ENCODE data around the gene SYNPR.
"Not testable (repeated sequence)": the region's sequence is repeated elsewhere in the genome, so short reads cannot be mapped to it uniquely, and the experiment has no call there.

Gene SYNPR
- 0 reads per million in 2 donors for total RNA-seq

DNA sequence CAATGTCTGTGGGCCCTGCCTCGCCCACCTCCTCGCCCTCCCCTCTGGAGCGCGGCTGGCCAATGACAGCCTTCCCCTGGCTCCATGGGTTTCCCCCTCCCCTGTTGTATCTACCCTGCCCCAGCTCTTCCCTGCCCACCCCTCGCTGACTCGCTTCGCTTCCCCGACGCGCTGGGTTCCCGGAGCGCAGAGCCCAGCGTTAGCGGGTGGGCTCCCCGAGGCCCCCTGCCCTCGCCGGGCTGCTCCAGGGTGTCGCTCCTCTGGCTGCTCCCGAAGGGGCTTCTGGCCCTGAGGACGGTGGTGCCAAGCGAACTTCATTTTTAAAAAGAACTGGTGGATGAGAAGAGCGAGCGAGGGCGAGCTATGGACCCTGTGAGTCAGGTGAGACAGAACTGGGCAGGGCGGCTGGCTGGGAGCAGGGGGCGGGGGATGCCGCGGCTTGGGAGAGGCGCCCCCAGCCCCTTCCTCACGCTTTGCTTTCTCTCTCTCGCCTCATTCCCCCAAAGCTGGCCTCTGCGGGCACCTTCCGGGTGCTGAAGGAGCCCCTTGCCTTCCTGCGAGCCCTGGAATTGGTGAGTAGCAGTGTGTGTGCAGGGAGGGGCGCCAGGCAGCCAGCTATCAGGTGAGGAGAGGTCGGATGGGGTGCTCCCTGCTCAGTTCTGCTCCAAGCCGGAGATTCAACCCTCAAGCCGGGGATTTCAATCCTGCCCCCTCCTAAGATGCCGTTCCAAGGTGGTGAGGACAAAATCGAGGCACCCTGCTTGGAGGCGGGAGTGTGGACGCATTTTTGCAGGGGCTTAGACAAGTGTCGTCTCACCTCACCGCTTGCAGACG is at the start of gene SYNPR:
SYNPR (plus strand) TSS at position 138 of the 834 bp plus-strand sequence.
- no peak for DNase-seq

DNA sequence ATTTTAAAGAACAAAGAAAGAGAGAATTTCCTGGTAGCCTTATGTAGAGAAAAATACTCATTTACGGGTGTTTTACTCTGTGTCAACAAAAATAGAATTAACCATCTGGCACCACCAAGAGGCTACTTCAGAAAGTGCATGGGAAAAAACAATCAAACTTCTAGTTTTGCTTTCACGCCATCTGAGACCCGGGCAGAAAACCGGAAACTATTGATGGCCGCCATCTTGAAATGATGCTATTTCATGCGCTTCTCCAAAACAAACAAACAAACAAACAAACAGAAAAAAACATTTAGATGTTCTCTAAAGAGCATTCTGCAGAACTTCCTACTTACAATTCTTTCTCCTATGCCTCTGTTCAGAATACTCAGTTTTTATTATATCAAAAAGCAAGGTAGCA is 49.4 kb upstream of the SYNPR start:
- DNase-seq = peak in 1 of 5 experiments; percentile 10

DNA sequence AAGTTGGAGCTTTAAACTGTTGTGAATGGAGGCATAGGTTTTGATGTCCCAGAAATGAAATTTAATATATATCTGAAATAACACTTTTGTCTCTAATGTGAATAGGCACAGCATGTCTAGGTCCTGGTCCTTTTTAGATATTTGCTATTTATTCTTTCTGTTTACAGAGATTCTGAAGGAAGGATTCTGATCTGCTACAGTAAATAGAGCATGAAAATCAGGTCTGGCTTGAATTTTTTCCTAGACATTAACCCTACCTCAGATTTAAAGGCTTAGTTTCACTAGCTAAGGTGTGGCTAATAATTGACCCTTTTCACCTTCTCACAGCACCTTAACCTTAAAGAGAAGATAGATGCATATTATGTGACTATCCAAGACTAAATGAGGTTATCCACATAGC is 48.0 kb upstream of the SYNPR start:
- no peak for DNase-seq

DNA sequence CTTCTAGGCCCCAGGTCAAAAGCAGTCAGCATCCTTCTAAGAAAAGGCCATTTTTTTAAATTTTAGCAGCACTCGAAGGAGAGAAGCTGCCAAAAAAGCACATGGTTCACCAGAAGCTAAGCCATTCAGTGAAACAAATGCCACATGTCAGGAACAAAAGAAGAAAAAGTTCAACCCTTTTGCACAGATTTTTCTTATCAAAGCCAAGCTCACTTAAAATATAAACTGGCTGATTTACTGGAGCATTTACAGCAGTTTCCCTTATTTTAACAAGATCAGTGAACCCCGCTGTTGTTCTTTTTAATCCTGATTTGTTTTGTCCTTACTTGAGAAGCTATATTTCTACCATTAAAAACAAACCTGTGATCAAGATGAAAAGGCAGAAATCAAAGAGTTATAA is 46.5 kb upstream of the SYNPR start:
- DNase-seq = no peak

DNA sequence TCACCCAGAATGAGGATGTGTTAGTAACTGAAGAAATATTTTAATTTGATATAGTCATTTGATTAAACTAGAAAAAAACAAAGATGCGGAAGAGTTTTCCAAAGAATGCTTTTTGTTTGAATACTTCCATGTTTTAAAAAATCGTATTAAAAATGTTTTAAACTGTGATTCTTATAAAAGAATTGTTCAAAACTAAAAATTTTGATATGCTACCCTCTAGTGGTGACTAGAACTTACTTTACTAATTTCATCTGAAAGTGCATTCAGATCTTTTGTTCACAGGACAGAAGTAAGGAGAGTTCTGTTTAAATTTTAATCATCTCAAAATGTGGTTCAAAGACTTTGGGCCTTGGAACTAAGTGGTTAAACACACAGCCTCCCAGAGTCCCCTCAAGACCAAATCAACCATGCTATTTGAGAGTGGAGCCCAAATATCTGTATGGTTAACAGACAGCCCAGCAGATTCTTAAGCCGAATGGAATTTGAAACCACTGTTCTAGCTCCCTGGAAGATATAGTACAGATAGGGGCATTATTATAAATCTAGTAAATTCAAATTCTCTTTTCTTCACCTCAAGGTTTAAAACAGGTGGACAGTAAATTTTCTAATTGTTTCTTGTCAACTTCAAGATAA is 45.2 kb upstream of the SYNPR start:
- DNase-seq = no peak

DNA sequence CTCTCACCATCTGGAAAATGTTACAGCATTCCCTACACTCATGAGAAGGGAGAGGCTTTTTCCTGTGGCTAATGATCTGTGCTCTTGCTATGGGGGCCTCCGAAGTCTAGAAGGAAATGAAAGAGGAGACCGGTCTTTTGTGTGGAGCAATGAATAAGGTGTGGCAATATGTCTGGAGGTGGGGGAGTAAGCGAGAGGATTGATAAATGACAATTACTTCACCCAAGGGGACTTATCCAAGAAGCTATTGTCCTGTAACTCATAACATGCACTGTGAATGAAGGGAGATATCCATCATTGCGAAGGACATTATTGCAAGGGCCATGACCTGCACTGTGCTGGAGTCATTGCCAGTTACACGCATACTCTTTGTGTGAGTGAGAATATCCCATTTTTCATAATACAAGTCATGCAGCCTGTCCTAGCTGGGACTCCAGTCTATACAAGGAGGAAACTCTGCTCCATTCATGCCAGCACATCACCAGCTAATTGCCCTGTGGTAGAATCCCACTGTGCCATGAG is 37.7 kb upstream of the SYNPR start:
- DNase-seq = no peak

DNA sequence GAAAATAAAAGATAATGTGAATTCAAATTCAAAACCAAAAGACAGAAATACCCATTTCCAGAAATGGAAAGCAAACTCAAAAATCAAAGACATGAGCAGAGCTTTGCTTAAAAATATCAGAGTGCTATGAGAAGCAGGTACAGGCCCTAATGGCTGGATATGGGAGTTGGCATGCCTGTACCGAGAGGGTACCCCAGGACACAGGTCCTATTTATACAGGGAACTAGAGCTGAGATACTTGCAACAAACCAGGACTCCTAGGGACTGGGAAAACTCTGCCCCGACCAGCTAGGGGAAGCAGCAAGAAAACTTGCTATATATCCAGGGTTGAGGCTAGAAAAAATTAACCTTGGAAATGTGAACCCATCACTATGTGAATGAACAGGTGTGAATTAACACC is 36.0 kb upstream of the SYNPR start:
- DNase-seq = no peak

DNA sequence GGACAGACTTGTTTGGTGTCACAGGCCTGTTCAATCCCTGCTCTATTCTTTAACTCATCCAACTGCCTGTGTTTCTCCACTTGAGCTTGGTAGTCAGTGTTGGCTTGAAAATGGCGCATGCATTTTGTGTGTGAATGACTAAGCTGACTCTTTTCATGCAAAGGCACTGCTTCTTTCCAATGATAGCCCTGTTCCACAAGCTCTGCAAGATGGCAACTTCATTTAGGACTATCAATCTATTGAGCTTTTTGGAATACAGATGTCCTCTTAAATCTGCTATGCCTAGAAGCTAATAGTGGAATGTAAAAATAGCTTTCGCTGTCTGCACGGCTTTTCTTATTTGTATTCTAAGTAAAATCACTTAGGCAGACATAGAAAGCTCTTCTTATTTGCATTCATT is 33.6 kb upstream of the SYNPR start:
- DNase-seq = no peak

DNA sequence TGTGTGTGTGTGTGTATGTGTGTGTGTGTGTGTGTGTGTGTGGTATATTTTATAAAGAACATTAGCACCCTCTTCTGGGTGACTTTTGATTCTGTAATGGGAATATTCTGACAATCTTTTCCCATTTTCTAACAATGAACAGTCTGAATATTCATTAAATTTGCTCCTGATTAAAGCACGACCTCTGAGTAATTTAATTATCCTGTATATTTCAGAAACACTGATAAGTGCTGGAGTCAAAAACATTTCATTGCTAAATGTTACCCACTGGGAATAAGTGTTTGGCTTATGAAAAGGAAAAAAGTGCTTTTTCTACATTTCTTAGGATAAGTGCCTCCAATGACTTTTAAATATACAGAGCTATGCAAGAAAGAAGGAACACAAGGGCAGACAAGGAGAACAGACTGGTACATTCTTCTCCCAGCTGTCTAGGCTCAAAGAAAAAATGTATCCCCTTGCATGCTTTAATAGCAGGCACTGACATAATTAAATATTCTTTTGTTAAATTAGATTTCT is 32.3 kb upstream of the SYNPR start:
- DNase-seq = no peak

DNA sequence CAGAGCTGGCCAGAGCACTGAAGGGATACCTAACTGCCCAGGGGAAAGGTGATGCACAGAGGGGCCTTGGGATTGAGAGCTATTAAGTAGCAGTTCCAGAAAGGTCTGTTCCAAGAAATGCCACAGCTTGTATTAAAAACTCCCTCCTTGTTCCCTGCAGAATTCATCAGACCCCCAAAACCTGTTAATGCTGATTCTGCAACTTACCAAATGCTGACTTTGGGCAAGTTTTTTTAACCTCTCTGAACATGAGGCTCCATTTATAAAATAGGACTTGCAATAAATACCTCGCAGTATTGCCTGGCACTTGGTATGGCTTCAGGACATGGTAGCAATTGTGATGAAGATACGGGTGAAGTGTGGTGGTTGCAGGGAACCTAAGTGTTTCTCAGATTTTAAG is 30.1 kb upstream of the SYNPR start:
- no peak for DNase-seq

DNA sequence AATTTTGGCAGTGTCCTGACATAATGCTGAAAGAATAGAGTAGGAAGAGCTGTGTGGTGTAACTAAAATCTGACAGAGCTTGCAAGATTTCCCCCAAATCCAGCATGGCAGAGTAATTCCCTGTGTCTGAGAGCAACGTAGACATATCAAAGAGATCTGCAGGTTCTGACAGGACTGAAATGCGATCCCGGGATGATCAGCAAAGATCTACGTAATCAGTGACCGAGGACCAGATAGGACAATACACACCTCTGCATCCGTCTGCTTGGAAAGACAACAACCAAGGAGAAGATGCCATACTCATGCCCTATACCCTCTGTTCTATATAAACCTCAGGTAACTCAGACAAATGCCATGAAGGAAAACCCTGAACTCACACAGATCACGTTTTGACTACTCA is 26.6 kb upstream of the SYNPR start:
- no peak for DNase-seq

DNA sequence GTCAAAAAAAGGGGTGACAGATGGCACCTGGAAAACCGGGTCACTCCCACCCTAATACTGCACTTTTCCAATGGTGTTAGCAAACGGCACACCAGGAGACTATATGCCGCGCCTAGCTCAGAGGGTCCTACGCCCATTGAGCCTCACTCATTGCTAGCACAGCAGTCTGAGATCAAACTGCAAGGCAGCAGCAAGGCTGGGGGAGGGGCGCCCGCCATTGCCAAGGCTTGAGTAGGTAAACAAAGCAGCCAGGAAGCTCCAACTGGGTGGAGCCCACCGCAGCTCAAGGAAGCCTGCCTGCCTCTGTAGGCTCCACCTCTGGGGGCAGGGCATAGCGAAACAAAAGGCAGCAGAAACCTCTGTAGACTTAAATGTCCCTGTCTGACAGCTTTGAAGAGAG is 22.3 kb upstream of the SYNPR start:
- not testable (repeated sequence) for DNase-seq

DNA sequence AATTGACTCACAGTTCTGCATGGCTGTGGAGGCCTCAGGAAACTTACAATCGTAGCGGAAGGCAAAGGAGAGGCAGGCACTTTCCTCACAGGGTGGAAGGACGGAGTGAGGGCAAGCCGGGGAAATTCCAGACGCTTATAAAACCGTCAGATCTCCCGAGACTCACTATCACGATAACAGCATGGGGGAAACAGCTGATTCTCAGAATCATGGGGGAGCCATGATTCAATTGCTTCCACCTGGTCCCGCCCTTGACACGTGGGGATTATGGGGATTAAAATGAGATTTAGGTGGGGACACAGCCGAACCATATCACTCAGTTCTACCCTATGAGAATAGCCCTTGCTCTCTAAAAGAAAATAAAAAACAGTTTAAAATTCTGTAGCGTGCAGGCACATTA is 13.4 kb upstream of the SYNPR start:
- no peak for DNase-seq

DNA sequence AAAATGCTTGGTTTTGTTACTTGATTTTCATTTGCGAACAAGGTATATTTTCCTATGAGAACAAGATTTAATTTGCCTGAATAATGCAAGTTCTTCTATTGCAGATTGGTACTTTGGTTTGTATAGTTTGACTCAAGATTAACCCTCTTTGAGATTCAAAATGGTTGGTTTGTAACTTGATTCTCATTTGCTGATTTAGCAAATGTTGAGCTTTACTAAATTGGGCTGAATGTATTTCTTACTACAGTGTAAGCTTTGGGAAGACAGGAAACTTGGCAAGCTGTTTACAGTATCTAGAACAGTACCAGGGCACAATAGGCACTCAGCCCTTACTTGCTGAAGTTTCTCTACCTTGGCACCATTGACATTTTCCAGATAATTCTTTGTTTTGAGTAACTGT is 3.7 kb upstream of the SYNPR start:
- no peak for DNase-seq

DNA sequence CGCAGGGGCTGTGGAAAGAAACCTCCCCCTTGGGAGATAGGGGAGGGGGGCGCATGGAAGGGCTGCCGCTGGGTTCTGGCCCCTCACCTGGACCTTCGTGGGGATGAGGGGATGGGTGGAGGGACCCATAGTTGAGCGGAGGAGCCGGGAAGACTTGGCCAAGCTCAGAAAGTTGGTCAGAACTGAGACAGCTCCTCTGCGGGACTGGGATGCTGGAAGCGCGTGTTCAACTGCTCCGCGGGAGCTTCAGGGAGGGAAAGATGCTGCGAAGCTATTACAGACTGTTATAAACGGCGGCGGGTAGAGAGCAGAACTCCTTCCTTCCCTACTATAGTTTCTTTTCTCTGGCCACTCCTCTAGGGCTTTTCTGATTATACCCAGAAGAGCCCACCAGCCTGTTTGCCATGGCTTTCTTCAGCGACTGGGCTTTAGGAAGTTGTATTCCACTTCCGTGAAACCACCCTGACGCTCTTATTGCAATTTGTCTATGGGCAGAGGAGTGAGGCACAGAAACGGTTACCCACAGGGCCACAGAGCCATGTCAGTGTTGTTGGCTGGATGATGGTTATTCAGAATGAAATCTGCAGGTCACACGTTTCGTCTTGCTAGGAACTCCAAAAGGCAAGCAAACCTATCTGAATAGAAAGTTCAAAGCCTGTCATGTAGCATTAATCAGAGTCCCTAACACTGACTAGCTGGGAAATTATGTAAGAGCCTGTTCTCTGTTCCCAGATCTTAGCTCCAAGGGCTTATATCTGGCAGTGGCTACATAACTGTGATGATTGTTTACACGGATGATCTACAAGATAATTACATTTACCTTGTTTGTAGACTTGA is 1.1 kb downstream of the SYNPR start:
- no peak for DNase-seq

DNA sequence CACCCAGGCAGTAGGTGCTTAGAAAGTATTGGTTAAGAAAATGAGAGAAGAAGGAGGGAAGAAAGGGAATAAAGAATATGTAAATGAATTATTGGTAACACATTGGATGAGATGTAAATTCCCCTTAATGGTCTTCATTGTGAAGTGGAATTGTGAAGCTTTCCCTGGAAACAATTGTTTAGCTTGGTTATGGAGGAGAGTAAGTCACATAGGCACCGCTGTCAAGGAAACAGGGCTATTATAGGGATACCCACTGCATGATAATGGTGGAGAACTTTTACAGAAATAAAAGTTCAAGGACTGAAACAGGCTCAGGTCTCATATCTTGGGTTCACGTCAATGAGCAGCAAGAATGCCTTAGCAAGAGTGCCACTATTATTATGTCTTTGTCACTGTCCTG is 9.5 kb downstream of the SYNPR start:
- DNase-seq = no peak

DNA sequence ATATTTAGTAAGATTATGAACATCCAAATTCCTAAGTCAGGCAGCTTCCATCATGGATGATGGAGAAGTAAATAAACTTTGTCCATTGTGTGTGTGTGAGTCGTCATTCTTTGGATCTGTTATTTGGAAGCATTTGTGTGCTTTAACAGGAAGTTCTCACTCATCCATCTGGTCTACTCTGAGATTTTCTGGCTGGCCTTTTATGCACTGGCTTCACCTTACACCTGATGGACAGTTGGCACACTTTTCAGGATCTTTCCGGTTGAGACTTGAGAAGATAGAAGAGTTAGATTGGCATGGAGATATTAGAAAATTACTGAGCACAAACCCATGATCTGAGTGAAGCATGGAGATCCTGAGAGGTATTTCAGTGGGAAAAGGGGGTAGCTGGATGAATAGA is 12.6 kb downstream of the SYNPR start:
- no peak for DNase-seq

DNA sequence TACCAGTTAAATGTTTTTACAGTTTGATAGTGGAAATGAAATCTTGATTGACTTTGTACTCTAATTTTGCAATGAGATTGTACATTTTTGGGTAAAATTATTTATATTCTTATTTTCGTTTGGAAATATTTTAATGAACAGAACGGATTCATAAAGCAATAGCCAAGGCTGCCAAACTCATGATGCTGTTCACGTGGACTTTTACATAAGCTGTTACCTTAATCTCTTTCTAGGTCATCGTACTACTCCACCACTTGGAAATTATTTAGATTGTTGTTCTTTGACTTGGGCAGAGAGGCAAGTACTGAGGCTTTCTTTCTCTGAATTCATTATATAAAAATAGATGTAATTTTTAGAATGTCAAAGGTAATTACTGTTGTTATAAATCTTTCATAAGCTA is 16.2 kb downstream of the SYNPR start:
- DNase-seq = no peak

DNA sequence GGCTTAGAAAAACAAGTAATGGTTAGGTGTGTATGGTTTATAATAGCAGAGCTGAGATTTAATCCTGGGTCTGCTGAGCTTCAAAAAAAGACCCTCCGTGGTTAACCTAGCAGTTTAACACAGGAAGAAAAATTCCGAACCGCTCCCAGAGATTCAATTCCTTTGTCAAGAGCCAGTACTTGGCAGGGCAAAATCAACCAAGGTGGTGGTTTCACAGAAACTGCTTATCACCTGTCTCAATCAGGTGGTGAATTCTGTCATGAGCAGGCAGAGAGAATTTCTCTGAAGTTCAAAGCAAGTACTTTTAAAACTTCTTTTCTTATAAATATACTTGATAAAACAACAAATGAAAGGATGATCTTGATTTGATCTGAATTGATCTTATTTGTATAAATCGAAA is 17.2 kb downstream of the SYNPR start:
- no peak for DNase-seq

DNA sequence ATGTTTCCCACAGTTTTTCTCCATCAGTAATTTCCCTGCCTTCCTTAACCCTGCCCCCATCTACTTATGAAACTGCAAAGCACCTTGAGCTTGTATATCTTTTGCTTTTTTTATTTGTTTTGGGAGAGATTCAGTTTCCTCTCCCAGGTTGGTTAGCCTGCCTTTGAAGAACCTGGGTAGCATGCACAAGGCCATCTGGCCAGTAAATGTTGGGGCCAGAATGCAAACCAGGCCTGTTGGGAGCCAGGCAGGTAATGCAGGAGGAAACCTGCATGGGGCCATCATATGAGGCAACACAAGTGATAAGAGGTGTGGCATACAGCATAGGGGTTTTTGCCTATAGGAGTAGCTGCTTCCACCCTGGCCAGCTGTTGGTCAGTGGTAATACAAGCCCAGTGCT is 17.7 kb downstream of the SYNPR start:
- DNase-seq = no peak

DNA sequence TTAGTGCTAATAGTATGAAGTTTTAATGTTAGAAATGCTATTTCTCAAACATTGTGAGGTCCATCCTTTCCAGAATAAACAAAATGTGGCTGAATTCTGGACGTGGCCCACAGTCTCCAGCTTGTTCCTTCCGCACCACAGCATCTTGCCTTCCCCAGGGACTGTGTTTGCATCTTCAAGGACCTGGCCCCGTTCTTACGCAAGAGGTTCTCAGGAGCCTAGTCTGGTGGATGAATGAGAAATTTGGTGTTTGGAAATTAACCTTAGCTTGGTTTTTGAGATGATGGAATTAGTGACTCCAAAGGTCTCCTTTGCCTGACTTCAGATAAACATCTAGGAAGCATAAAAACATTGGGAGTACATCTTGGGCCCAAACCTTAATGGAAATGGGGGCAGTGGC is 18.1 kb downstream of the SYNPR start:
- DNase-seq = no peak

DNA sequence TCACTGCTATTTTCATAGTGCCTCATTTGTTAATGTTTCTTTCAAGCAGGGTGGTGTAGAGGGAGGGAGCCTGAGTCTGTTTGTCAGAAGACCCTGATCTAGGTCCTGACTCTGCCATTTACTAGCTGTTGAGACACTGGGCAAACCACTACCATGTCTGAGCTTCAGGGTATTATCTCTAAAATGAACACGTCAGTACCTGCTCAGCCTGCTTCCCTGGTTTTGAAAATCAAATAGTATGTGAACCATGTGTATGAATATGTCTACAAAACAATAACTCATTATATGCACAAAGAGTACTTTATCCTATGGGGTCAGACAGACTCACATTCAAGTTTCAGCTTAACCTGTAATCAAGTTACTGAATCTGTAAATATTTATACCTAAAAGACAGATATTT is 25.1 kb downstream of the SYNPR start:
- no peak for DNase-seq

DNA sequence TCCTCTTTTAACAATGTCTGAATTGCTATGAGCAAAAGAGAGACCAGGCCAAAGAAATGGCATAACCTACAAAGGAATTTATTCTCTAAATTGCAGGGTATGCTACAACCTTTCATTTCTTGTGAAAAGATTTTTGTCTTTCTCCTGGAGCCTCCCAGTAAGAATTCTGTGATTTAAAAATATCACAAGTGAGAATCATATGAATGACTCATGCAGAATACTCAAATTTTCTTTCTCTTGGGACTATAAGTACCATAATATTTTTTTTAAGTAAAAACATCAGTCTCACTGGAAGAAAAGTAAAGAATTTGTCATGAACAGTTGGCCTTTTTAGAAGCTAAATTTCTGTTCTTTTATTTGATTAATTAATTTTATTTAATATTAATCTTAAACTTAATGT is 26.3 kb downstream of the SYNPR start:
- no peak for DNase-seq
